ENCODE measurements around the gene RNF2.

Gene RNF2

GRCh38 chr1:185104083-185104482 is 58.7 kb downstream of the RNF2 start:
- no peak for DNase-seq

- no peak for DNase-seq
These were observed 59.8 kb downstream of the RNF2 start for GRCh38 chr1:185105121-185105520.

DNA sequence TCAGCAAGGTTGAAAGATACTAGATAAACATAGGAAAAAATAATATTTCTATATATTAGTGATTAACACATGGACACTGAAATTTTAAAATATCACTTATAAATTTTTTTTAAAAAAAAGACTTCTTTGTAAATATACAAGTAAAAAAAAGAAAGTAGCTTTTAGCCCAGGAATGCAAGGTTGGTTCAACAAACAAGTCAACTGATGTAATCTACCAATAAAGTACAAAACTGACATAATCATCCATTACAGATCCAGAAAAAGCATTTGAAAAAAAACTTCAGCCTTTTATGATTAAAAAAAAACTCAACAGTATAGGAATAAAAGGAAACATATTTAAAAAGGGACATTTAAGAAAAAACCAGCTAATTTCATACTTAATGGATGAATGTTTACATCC is 63.0 kb downstream of the RNF2 start:
- no peak for DNase-seq

DNA sequence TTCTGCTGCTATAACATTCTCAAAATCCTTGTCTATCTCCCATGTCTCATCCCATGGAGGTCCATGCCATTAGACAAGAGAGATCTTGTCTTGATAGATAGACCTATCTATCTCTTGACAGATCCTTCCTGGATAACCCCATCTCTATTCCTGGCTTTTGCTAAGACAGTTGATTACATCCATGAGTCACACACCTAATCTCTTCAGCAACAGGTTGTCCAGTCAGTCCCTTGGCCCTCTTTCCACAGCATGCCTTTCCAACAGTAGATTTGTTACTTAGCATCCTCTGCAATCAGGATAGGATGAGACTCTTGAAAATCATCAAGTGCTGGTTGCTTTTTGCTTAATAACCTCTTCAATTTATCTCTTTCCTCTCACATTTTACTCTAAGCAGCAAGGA is 64.8 kb downstream of the RNF2 start:
- DNase-seq: no peak

GRCh38 chr1:185111873-185112272 is 66.5 kb downstream of the RNF2 start:
- no peak for DNase-seq

GRCh38 chr1:185112356-185112755 is 67.0 kb downstream of the RNF2 start:
- DNase-seq: no peak

DNA sequence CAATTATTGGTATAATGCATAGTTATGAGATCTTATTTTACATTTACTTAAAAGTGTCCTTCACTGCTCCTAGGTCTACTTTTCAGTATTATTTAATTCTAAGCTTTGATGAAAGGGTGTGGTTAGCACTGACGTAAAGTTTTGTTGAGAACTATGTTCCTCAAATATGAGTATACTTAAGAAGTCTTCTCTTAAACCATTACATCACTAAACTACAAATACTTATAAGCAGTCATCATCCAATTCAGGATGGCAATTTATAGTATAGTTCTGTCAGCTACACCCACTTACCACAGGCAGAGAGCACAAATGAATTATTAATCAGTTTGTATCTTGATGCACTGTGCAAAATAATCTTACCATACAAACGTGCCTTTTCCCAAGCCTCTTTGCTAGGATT is 84.3 kb downstream of the RNF2 start:
- DNase-seq: no peak

- no peak for DNase-seq
These were observed 87.2 kb downstream of the RNF2 start for GRCh38 chr1:185132534-185132933.

- DNase-seq: no peak
These were observed 92.7 kb downstream of the RNF2 start for GRCh38 chr1:185137896-185138545.

- no peak for DNase-seq
These were observed 93.9 kb downstream of the RNF2 start for GRCh38 chr1:185139246-185139645.

DNA sequence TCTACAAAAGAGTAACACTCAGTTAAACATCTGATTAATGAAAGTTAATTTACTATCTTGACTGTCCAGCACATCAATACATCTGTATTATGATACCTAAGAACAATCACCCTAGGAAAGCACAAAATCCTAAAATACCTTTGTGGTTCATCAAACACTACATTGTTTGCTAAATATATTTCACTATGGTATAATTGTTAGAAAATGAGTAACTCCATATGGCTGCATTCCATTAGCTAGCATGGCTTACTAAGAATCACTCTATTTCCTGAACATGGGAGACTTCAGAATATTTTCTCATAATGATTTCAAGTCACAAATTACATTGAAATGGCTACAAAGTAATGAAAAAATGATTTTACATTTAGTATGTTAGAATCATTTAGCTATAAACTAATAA is 98.9 kb downstream of the RNF2 start:
- DNase-seq: no peak

DNA sequence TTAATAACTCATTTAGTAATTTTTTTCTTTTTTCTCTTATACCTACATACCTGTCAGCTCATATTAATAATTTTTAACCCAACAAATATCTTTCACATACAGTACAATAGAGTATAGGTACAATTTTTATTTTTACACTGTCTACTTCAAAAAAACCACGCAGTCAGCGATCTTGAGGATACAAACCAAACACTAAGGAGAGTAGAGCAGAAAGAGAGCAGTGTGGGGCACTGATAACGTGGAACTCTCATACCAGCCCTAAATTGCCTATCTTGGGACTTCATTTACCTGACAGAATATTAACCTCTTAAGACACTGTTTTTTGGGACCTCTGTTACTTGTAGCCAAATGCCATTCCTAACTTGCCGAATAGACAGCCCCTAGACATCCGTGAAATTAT is 105.9 kb downstream of the RNF2 start:
- no peak for DNase-seq

Data from CD4-positive, alpha-beta T cell treated with Interleukin-21 for 1 hour (primary cell).